Large intestine (tissue), 3 donors: ENCODE measurements around the gene CDH12. TPM values are rescaled to one million over a fixed set of nuclear protein-coding genes. Genes with fewer than 3 reads are reported as not detected.

ENCODE experiments used
- DNase-seq, 2 donors: peaks; one replicate each; pipeline versions ENCODE4 v3.0.0 to v3.0.0-alpha.2; 2013
- H3K27ac ChIP-seq: one replicate; pipeline ENCODE4 v1.5.1; 2013; ENCODE audit warnings: low read length
- H3K27me3 ChIP-seq: 2 replicates; pipeline ENCODE4 v1.6.1; 2013; ENCODE audit warnings: low read length; ENCODE audit not compliant: control insufficient read depth, insufficient read depth
- H3K36me3 ChIP-seq: 2 replicates; pipeline ENCODE4 v1.6.1; 2013; ENCODE audit warnings: low read length; ENCODE audit not compliant: control insufficient read depth, insufficient read depth
- H3K4me1 ChIP-seq: one replicate; pipeline ENCODE4 v1.6.1; 2013; ENCODE audit warnings: low read length; ENCODE audit not compliant: control insufficient read depth, insufficient read depth
- H3K4me3 ChIP-seq: one replicate; pipeline ENCODE4 v1.5.1; 2013; ENCODE audit warnings: low read length
- H3K9me3 ChIP-seq: one replicate; pipeline ENCODE4 v1.6.1; 2013; ENCODE audit warnings: mild to moderate bottlenecking, low read depth, low read length, moderate library complexity; ENCODE audit not compliant: control insufficient read depth
- WGBS: methylation state at CpG from one replicate; pipeline ENCODE4 v1.1.5; 2013; ENCODE audit warnings: low lambda C conversion rate; ENCODE audit not compliant: insufficient coverage; 5-methylcytosine and 5-hydroxymethylcytosine counted together
- polyA plus RNA-seq: library from polyadenylated mRNA; unstranded; fragments of 120-200 nt; gene quantifications from one replicate; pipeline ENCODE4 v1.2.1, GENCODE V29; 2013

Gene CDH12
- polyA plus RNA-seq, 1 donor, result 1.1 TPM

- H3K9me3 ChIP-seq, result no peaks in the 10 kb centered on the region
- 86% methylated on average over 1 of the region's 2 CpGs for WGBS
- H3K36me3 ChIP-seq, result no peaks in the 10 kb centered on the region
- no peak for DNase-seq
- H3K27me3 ChIP-seq, result no peaks in the 10 kb centered on the region
- H3K27ac ChIP-seq, result no peak overlapping the region
- no peak overlapping the region for H3K4me3 ChIP-seq
- H3K4me1 ChIP-seq, result no peaks in the 10 kb centered on the region
Observed at GRCh38 chr5:22594491-22594890, 258.7 kb downstream of the CDH12 start.

DNA sequence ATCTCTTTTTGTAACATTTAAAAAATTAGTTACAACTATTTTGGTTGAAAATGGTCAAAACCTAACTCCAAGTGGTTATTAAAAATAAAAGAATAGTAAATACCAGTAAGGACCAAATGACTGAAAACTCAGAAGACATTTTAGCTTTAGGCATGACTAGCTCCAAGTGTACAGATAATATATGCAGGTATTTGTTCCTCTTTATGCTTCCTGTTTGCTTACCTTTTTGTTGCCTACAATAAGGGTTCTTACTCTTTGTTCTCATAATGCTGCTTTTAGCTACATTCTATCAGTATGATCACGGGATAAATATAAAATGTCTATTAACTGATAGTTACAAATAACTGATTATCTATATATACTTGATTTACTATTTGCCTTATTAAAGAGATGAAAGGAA is 259.6 kb downstream of the CDH12 start:
- WGBS, result no CpG with 5 or more reads among the region's 1 CpG
- Histone ChIP-seq H3K27me3 (no peaks in the 10 kb centered on the region), H3K4me3 (no peak overlapping the region), H3K27ac (no peak overlapping the region), H3K9me3 (no peaks in the 10 kb centered on the region), H3K36me3 (no peaks in the 10 kb centered on the region), H3K4me1 (no peaks in the 10 kb centered on the region)
- DNase-seq, result no peak

- no peak overlapping the region for H3K27ac ChIP-seq
- H3K4me1 ChIP-seq, result no peaks in the 10 kb centered on the region
- H3K36me3 ChIP-seq, result no peaks in the 10 kb centered on the region
- H3K9me3 ChIP-seq, result no peaks in the 10 kb centered on the region
- no peaks in the 10 kb centered on the region for H3K27me3 ChIP-seq
- DNase-seq, result no peak
- H3K4me3 ChIP-seq, result no peak overlapping the region
Observed at GRCh38 chr5:22591461-22591860, 261.7 kb downstream of the CDH12 start.

- H3K9me3 ChIP-seq, result no peaks in the 10 kb centered on the region
- 93% methylated on average over 3 of the region's 4 CpGs for WGBS
- H3K27me3 ChIP-seq, result no peaks in the 10 kb centered on the region
- no peaks in the 10 kb centered on the region for H3K4me1 ChIP-seq
- no peaks in the 10 kb centered on the region for H3K36me3 ChIP-seq
- H3K27ac ChIP-seq, result no peak overlapping the region
- no peak overlapping the region for H3K4me3 ChIP-seq
- DNase-seq, result no peak
Observed at GRCh38 chr5:22590677-22591268, 262.4 kb downstream of the CDH12 start.

- H3K4me3 ChIP-seq, result no peak overlapping the region
- H3K27ac ChIP-seq, result no peak overlapping the region
- no peaks in the 10 kb centered on the region for H3K4me1 ChIP-seq
- H3K36me3 ChIP-seq, result no peaks in the 10 kb centered on the region
- H3K27me3 ChIP-seq, result no peaks in the 10 kb centered on the region
- DNase-seq, result no peak
- no peaks in the 10 kb centered on the region for H3K9me3 ChIP-seq
- WGBS, result no CpG with 5 or more reads among the region's 1 CpG
Observed at GRCh38 chr5:22577711-22578110, 275.4 kb downstream of the CDH12 start.

- H3K4me3 ChIP-seq, result no peak overlapping the region
- DNase-seq, result no peak
- no peaks in the 10 kb centered on the region for H3K4me1 ChIP-seq
- WGBS, result no CpG with 5 or more reads among the region's 5 CpGs
- H3K27ac ChIP-seq, result no peak overlapping the region
- no peaks in the 10 kb centered on the region for H3K36me3 ChIP-seq
- H3K27me3 ChIP-seq, result no peaks in the 10 kb centered on the region
- no peaks in the 10 kb centered on the region for H3K9me3 ChIP-seq
Observed at GRCh38 chr5:22577006-22577405, 276.1 kb downstream of the CDH12 start.

GRCh38 chr5:22572941-22573340 is 280.2 kb downstream of the CDH12 start:
- no peaks in the 10 kb centered on the region for H3K27me3 ChIP-seq
- H3K4me1 ChIP-seq, result no peaks in the 10 kb centered on the region
- no peak overlapping the region for H3K4me3 ChIP-seq
- H3K27ac ChIP-seq, result no peak overlapping the region
- no peaks in the 10 kb centered on the region for H3K9me3 ChIP-seq
- DNase-seq, result no peak
- no peaks in the 10 kb centered on the region for H3K36me3 ChIP-seq

GRCh38 chr5:22567983-22568382 is 285.2 kb downstream of the CDH12 start:
- H3K27me3 ChIP-seq, result no peaks in the 10 kb centered on the region
- H3K27ac ChIP-seq, result no peak overlapping the region
- DNase-seq, result no peak
- no peaks in the 10 kb centered on the region for H3K4me1 ChIP-seq
- H3K36me3 ChIP-seq, result no peaks in the 10 kb centered on the region
- H3K9me3 ChIP-seq, result no peaks in the 10 kb centered on the region
- H3K4me3 ChIP-seq, result no peak overlapping the region

DNA sequence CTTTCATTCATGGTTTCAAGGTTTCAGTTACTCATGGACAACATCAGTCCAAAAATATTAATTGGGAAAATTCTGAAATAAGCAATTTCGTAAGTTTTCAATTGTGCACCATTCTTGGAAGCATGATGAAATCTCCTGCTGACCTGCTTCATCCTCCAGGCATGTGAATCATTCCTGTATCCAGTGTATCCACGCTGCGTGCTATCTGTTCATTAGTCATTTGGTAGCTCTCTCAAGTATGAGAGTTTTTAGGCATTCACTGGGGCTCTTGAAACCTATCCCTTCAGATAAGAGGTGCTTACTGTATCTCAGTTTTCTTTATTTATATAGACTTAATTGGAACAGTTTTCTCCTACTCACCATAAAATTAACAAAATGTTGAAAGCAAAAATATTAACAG is 293.0 kb downstream of the CDH12 start:
- no peak for DNase-seq
- Histone ChIP-seq H3K27ac (no peak overlapping the region), H3K36me3 (no peaks in the 10 kb centered on the region), H3K4me1 (no peaks in the 10 kb centered on the region), H3K4me3 (no peak overlapping the region), H3K27me3 (no peaks in the 10 kb centered on the region), H3K9me3 (no peaks in the 10 kb centered on the region)
- 93% methylated on average over 2 of the region's 3 CpGs for WGBS

GRCh38 chr5:22557251-22557650 is 295.9 kb downstream of the CDH12 start:
- H3K27ac ChIP-seq, result no peak overlapping the region
- 95% methylated on average over 3 of the region's 6 CpGs for WGBS
- H3K4me1 ChIP-seq, result no peaks in the 10 kb centered on the region
- H3K9me3 ChIP-seq, result no peaks in the 10 kb centered on the region
- no peaks in the 10 kb centered on the region for H3K27me3 ChIP-seq
- DNase-seq, result no peak
- H3K36me3 ChIP-seq, result no peaks in the 10 kb centered on the region
- H3K4me3 ChIP-seq, result no peak overlapping the region

GRCh38 chr5:22554475-22554874 is 298.7 kb downstream of the CDH12 start:
- Histone ChIP-seq H3K27me3 (no peaks in the 10 kb centered on the region), H3K27ac (no peak overlapping the region), H3K4me1 (no peaks in the 10 kb centered on the region), H3K9me3 (no peaks in the 10 kb centered on the region), H3K36me3 (no peaks in the 10 kb centered on the region), H3K4me3 (no peak overlapping the region)
- DNase-seq, result no peak
